Tibial nerve (tissue), 4 donors: ENCODE measurements around the gene RCSD1.

Source experiments
- CTCF ChIP-seq, 5 experiments: fragments of 200-600 bp in 3 of 5; fragments of 450-650 bp in 2 of 5; sonication (generic) in 3 of 5; IDR thresholded peaks; one replicate each; pipeline ENCODE4 v1.5.1; 2016 to 2019; ENCODE audit warnings: antibody characterized with exemption in 5 of 5, mild to moderate bottlenecking in 3 of 5, moderate library complexity in 2 of 5
- EP300 ChIP-seq, 2 donors: sonication (generic); formaldehyde crosslinking; IDR thresholded peaks; one replicate each; pipeline ENCODE4 v1.6.1; 2017; ENCODE audit warnings: antibody characterized with exemption in 2 of 2, mild to moderate bottlenecking in 1 of 2

GRCh38 chr1:167628741-167629515, 1.1 kb upstream of the RCSD1 start:
- TF ChIP-seq CTCF (IDR thresholded peaks at IDR 0.05) (no peak), EP300 (IDR thresholded peaks at IDR 0.05) (no peak)
